Stimulated activated CD8-positive, alpha-beta memory T cell treated with anti-CD3 and anti-CD28 coated beads, Interleukin-12 subunit alpha, Interleukin-12 subunit beta, amount 100 ng/mL, for 24 hours (primary cell): ENCODE measurements around the gene RAB25.
"Not testable (repeated sequence)": the region's sequence is repeated elsewhere in the genome, so short reads cannot be mapped to it uniquely, and the experiment has no call there.

Experiments
- DNase-seq: peaks from one replicate; pipeline ENCODE4 v3.0.0-alpha.2; 2020; ENCODE audit errors: extremely low read depth

RAB25 gene

DNA sequence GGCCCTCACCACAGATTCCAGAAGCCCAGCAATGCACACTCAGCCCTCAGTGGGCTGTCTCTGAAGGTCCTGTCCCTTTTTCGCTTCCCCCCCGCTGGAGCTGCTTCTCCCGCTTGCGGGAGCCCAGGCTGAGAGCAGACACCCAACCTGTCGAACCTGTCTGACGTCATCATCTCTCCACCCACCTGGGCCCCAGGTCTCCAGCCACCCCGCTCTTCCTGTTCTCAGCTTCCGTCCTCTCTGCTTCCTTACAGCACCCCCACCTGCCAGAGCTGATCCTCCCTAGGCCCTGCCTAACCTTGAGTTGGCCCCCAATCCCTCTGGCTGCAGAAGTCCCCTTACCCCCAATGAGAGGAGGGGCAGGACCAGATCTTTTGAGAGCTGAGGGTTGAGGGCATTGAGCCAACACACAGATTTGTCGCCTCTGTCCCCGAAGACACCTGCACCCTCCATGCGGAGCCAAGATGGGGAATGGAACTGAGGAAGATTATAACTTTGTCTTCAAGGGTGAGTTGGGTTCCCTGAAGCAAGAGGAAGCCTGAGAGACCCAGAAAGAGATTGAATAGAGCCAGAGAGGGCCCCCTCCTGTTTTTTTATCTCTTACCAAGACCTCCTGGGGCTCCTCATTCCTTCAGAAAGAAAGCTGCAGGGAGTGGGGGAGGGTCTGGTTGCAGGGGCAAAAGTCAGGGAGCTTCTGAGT is at the start of gene RAB25:
Gene RAB25 (plus strand): TSS at position 224 of the 700 bp plus-strand sequence. CDS start 241 bp downstream, at position 465.
- no peak for DNase-seq

GRCh38 chr1:156012051-156012817 is 48.7 kb upstream of the RAB25 start:
- DNase-seq, result no peak

GRCh38 chr1:156014829-156015228 is 46.1 kb upstream of the RAB25 start:
- no peak for DNase-seq

DNA sequence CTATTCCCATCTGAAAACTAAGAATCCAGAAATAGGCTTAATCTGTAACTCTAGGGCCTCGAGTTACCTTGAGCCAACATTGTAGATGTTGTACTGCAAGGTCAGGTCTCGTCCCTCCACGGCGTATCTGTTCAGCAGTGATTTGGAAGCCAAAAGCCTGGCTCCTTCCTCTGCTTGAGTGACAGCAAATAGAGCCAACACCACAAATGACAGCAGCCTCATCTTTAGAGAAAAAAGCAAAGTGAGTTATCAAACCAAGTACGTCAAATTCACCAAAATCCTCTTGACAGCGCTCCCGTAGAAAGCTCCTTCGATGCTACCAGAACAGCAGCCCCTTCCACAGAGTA is 41.0 kb upstream of the RAB25 start:
- DNase-seq, result no peak

- peak; percentile 47 for DNase-seq
Observed at GRCh38 chr1:156020293-156021092, 40.5 kb upstream of the RAB25 start, which contains the start of gene SSR2. Gene SSR2, minus strand, starts transcription at chr1:156020951. Its CDS starts 784 bp downstream, at chr1:156020167.

- DNase-seq, result no peak
Observed at GRCh38 chr1:156021093-156021428, 39.9 kb upstream of the RAB25 start.

- no peak for DNase-seq
Observed at GRCh38 chr1:156021954-156022353, 39.0 kb upstream of the RAB25 start.

- DNase-seq, result no peak
Observed at GRCh38 chr1:156024801-156025200, 36.2 kb upstream of the RAB25 start.

GRCh38 chr1:156025876-156026275 is 35.1 kb upstream of the RAB25 start:
- no peak for DNase-seq

GRCh38 chr1:156026588-156026987 is 34.4 kb upstream of the RAB25 start:
- DNase-seq, result no peak

DNA sequence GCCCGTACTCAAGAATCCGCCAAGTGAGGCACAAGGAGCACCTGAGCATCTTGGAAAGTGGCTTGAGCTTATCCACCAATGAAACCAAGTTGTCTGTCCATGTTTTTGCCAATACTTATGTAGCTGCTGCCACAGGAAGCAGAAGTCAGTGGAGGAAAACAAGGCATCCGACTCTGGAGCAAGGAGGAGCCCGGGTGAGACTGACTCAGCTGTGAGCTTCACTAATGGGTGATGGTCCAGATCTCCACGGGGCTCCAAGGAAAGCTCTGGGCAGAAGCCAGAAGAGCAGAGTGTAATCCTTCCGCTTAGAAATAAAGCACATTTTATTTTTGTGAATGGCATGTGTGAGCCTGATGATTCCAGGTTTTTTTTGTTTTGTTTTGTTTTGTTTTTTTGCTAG is 27.9 kb upstream of the RAB25 start:
- DNase-seq, result no peak

- DNase-seq, result not testable (repeated sequence)
Observed at GRCh38 chr1:156034991-156035390, 26.0 kb upstream of the RAB25 start.

DNA sequence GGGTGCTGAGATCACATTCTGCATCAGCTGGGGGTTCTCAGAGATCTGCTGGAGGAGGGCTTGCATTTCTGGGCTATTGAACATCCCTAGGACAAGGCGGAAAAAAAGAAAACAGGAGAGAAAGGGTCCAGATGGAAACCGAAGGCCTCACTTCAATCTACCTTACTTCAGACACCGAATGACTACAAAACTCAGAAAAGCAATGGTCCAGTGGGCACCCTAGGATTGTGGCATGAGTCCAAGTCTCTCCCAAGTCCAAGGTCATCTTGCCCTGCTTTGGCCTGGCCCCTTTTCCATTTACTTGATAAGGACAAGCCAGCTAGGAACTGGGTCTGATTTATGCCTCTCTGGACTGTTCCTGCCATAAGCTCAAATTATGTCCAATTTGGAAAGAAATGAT is 18.1 kb upstream of the RAB25 start:
- DNase-seq, result no peak

GRCh38 chr1:156045076-156045475 is 15.9 kb upstream of the RAB25 start:
- DNase-seq, result no peak

- no peak for DNase-seq
Observed at GRCh38 chr1:156048663-156049258, 12.2 kb upstream of the RAB25 start.

DNA sequence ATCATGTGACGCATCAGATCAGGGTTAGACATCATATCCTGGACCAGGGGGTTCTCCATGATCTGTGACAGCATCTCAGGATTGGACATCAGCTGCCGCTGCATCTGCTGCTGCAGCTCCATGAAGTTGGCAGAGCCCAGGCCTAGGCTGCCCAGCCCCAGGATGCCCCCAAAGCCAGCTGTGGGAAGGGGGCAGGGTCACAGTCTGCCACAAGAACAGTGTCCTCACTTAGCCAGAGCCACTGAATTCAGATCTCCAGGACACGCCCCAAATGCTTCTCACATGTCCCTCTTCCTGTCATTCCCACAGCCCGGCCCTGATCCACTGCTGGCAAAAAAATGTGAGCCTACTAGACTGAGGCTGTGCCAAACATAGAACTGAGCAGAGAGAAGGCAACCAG is 10.6 kb upstream of the RAB25 start:
- no peak for DNase-seq

DNA sequence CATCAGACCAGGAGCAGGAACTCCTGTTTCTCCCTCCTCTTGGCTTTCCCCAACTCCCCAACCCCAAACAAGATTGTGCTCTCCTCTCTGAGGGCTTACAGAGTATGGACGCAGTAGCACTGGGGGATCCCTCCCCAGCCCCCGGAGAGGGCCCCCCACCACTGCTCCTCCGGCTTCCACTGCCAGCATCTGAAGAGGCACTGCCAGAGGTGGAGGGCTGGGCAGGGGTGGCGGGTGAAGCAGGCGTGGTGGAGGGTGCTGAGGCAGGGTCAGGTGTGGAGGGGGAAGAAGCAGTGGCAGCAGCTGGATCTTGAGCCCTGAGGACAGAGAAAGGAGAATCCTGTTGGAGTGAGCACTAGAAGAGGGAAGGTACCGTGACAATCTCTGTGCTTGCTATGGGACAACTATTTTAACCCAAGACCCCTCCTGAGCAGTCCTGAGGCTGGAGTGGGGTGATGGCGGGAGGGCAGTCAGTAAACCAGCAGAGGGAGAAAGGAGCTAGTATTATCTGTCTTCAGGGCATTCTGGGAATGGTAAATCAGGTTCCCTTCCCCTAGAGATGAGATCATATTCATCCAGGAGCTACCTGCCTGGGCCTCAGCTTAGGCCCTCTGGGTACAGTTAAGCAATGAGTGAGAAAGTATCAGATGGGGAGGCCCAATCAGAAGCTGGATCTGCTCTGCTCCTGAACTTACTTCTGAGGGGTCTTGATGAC is 9.8 kb upstream of the RAB25 start:
- DNase-seq, result no peak

DNA sequence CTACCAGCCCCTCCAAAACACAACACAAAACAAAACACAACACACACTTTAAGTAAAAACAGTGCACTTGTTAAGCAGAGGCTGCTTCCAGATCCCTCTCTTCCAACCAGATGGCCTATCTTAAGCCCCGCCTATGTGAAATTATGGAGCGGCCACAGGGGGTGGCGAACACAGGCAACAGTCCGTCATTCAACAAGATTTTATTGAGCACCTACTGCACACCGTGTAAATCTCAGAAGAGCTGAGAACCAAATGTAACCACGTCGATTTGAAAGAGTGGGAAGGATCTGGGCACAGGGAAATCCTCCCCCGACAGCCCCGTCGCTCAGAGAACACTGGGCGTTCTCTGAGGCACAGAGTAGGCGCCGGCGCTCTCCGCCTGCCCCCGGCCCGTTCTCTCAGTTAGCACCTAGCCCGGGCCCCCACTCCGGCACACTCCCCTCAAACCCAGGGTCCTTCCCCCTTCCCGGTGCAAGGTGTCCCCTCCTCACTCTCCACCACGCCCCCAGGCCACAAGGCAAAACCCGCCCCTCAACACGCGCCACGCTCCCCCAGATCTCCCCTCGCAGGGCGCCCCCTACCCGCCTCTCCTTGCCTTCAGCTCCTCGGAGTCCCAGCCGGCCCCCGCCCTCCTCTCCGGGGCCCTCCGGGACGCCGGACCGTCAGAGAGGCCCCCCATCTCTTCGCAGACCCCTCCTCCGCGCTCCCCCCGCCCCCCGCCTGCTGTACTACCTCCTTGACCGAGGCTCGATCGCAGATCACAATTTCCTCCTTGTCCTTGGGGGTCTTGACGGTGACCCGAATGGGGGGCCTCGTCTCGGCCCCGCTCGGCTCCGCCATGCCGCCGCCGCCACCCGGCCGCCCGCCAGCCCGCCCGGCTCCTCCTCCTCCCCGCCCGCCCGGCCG is 7.8 kb upstream of the RAB25 start:
- DNase-seq, result peak; percentile 40

DNA sequence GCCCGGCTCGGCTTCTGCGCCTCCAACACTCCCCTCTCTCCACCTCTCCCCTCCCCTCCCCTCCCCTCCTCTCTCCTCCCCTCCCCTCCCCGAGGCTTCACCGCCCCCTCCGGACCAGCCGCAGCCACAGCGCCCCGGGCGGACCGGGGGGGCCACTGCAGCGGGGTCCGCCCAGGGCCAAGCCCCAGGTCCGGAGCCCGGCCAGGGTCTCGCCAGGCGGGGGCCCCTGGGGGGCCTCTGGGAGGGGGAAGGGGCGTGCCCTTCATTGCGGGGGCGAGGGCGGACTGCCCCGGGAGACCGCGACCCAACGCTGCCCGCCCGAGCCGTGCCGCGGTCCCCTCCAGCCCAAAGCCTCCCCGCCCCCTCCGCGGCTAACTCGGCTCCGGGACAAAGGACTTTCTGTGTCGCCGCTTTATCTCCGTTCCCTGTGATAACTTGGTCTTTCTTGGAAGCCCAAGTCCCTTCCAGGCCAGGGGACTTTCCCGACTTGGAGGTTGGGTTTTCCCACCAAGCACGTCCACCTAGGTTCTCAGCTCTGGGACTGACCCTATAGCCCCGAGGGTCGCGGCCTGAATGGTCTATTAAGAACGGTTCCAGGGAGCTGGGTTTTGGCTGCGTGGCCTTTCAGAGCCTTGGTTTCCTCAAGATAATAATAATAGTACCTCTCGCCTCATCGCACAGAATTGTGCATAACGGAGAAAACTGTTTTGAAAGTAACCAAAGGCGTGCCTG is 7.0 kb upstream of the RAB25 start, which contains the start of gene UBQLN4:
Gene UBQLN4 (minus strand): TSS at position 31 of the 732 bp plus-strand sequence. CDS start 97 bp downstream, outside the sequence.
- peak; percentile 63 for DNase-seq
